B cell (primary cell): ENCODE results near the gene CAMK2D. TPM values are rescaled to one million over a fixed set of nuclear protein-coding genes. Genes with fewer than 3 reads are reported as not detected.

Experiments used
- ATAC-seq: fragments of 200-7000 bp; cut with Tn5 transposase; one replicate; pipeline ENCODE4 v1.10.0; 2021; ENCODE audit warnings: low read depth, mild to moderate bottlenecking, moderate number of reproducible peaks, moderate library complexity
- CTCF ChIA-PET: fragments of 350-600 bp; sonication (Branson Sonifier 250); formaldehyde crosslinking; loops from one replicate; lab custom pipeline; 2021; ENCODE audit warnings: antibody characterized with exemption, inconsistent platforms; lab: Charles Lee
- POLR2A ChIA-PET: fragments of 350-600 bp; sonication (Branson Sonifier 250); formaldehyde crosslinking; loops from one replicate; lab custom pipeline; 2021; ENCODE audit warnings: antibody characterized with exemption; lab: Charles Lee
- DNase-seq: peaks from one replicate; pipeline ENCODE4 v3.0.0; 2013
- H2AFZ ChIP-seq: 2 replicates; pipeline ENCODE4 v1.6.1; 2012; ENCODE audit warnings: mild to moderate bottlenecking, low read depth, low read length; ENCODE audit not compliant: insufficient read depth, poor library complexity, severe bottlenecking
- H3K27ac ChIP-seq, 2 donors: 1 replicate in 1 of 2; 2 replicates in 1 of 2; pipeline ENCODE4 v1.5.1; 2012 to 2013; ENCODE audit warnings: low read length in 2 of 2, mild to moderate bottlenecking in 2 of 2, moderate library complexity in 1 of 2
- H3K27me3 ChIP-seq, 4 experiments: fragments of 200-600 bp in 1 of 4; sonication (generic) in 1 of 4; replicated peaks in 1 of 4; 1 replicate in 2 of 4; 2 replicates in 2 of 4; pipeline versions ENCODE4 v1.6.1 to v1.7.0; 2013 to 2016; ENCODE audit warnings: low read length in 3 of 4, mild to moderate bottlenecking in 2 of 4, mixed read lengths in 1 of 4, moderate library complexity in 1 of 4; ENCODE audit not compliant: insufficient read depth in 4 of 4, control insufficient read depth in 3 of 4; ENCODE audit errors: control extremely low read depth in 1 of 4
- H3K36me3 ChIP-seq, 2 experiments: replicated peaks in 1 of 2; 1 replicate in 1 of 2; 2 replicates in 1 of 2; pipeline versions ENCODE4 v1.6.1 to v1.7.1; 2013; ENCODE audit warnings: low read length in 1 of 2; ENCODE audit not compliant: insufficient read depth in 2 of 2, control insufficient read depth in 1 of 2; ENCODE audit errors: control extremely low read depth in 1 of 2, extremely low read depth in 1 of 2
- H3K4me1 ChIP-seq, 2 donors: fragments of 200-600 bp in 1 of 2; sonication (generic) in 1 of 2; 1 replicate in 1 of 2; 2 replicates in 1 of 2; pipeline versions ENCODE4 v1.5.1 to v1.6.1; 2013 to 2017; ENCODE audit warnings: low read length in 2 of 2; ENCODE audit not compliant: control insufficient read depth in 2 of 2, insufficient read depth in 2 of 2
- H3K4me2 ChIP-seq: replicated peaks from 2 replicates; pipeline ENCODE3; 2012; ENCODE audit warnings: mild to moderate bottlenecking, low read depth, low read length; ENCODE audit not compliant: poor library complexity, severe bottlenecking
- H3K4me3 ChIP-seq, 5 experiments: fragments of 200-600 bp in 1 of 5; sonication (generic) in 1 of 5; 1 replicate in 3 of 5; 2 replicates in 2 of 5; pipeline versions ENCODE4 v1.5.1 to v1.7.0; 2011 to 2016; ENCODE audit warnings: low read length in 4 of 5, mild to moderate bottlenecking in 4 of 5, low read depth in 2 of 5, control low read depth in 1 of 5, moderate library complexity in 1 of 5; ENCODE audit not compliant: insufficient read depth in 1 of 5; ENCODE audit errors: control extremely low read depth in 1 of 5, extremely low read depth in 1 of 5
- H3K79me2 ChIP-seq: fragments of 200-600 bp; sonication (generic); one replicate; pipeline ENCODE4 v1.6.0; 2016; ENCODE audit warnings: low read length; ENCODE audit not compliant: control insufficient read depth, insufficient read depth
- H3K9ac ChIP-seq: fragments of 200-600 bp; sonication (generic); 2 replicates; pipeline ENCODE4 v1.6.1; 2017; ENCODE audit warnings: mild to moderate bottlenecking, low read length, moderate library complexity
- H3K9me3 ChIP-seq, 3 donors: one replicate each; pipeline versions ENCODE4 v1.6.1 to v1.7.1; 2013; ENCODE audit warnings: low read length in 2 of 3; ENCODE audit not compliant: control insufficient read depth in 2 of 3, insufficient read depth in 1 of 3; ENCODE audit errors: control extremely low read depth in 1 of 3
- H4K20me1 ChIP-seq: 2 replicates; pipeline ENCODE4 v1.6.0; 2012; ENCODE audit warnings: mild to moderate bottlenecking, low read length; ENCODE audit not compliant: insufficient read depth, control insufficient read depth, poor library complexity, severe bottlenecking
- H3K27ac Mint-ChIP-seq: one replicate; pipeline ENCODE4 v1.8.0; 2021; ENCODE audit warnings: mixed read lengths
- H3K27me3 Mint-ChIP-seq: one replicate; pipeline ENCODE4 v1.8.0; 2021; ENCODE audit warnings: mixed read lengths
- H3K4me1 Mint-ChIP-seq: one replicate; pipeline ENCODE4 v1.8.0; 2021; ENCODE audit warnings: mixed read lengths
- H3K4me3 Mint-ChIP-seq: one replicate; pipeline ENCODE4 v1.8.0; 2021; ENCODE audit warnings: mixed read lengths
- H3K9me3 Mint-ChIP-seq: one replicate; pipeline ENCODE4 v1.8.0; 2022; ENCODE audit warnings: mixed read lengths; ENCODE audit not compliant: insufficient read depth
- EZH2 ChIP-seq: IDR thresholded peaks from 2 replicates; pipeline ENCODE4 v1.6.1; 2012; ENCODE audit warnings: borderline replicate concordance, low read depth, mild to moderate bottlenecking, moderate library complexity, low read length; ENCODE audit not compliant: insufficient read depth, poor library complexity, severe bottlenecking
- WGBS: methylation state at CpG from one replicate; pipeline ENCODE4 v1.1.5; 2013; ENCODE audit warnings: missing lambda C conversion rate; ENCODE audit not compliant: insufficient coverage; 5-methylcytosine and 5-hydroxymethylcytosine counted together
- intact Hi-C: fragments of 100-400 bp; cut with micrococcal nuclease; formaldehyde crosslinking; loops from one replicate; pipeline ENCODE4 v1.10.0; 2022
- polyA plus RNA-seq: library from polyadenylated mRNA; depleted of rRNA; stranded (reverse); fragments of >200 nt; gene quantifications from 2 replicates; pipeline ENCODE4 v1.2.3, GENCODE V29; 2012
- total RNA-seq, 2 donors: library from RNA; stranded (reverse); fragments of 120-200 nt in 1 of 2; gene quantifications; 1 replicate in 1 of 2; 2 replicates in 1 of 2; pipeline versions ENCODE4 v1.2.3 to v1.2.4, GENCODE V29; 2013 to 2022
- TF ChIP-seq, protein P1 (sequence below): fragments of 200-600 bp; IDR thresholded peaks from one replicate; pipeline ENCODE4 v1.8.0; 2022; ENCODE audit warnings: antibody characterized with exemption, mild to moderate bottlenecking

The CAMK2D gene
- total and polyA plus RNA-seq, 2 donors (not counting 1 experiment from before 2014, with no cell fraction given) = 26.3 to 57.0 TPM

GRCh38 chr4:113593400-113594230 lies 167.9 kb downstream of the CAMK2D start:
- Mint-ChIP-seq H3K27me3 (no peaks in the 10 kb centered on the region), H3K9me3 (no peaks in the 10 kb centered on the region), H3K4me1 (peaks cover 71% of the 10 kb centered on the region), H3K4me3 (peak overlapping the region; percentile 53), H3K27ac (peak overlapping the region; percentile 88)
- Histone ChIP-seq H4K20me1 (no peaks in the 10 kb centered on the region), H3K9ac (peak overlapping the region; percentile 29), H3K4me2 (peak overlapping the region; percentile 52), H3K79me2 (peaks cover 63% of the 10 kb centered on the region), H3K27me3 (no peaks in the 10 kb centered on the region), H3K4me3 (no peak overlapping the region), H3K27ac (peak overlapping the region; percentile 75 to 85), H3K9me3 (no peaks in the 10 kb centered on the region), H3K36me3 (peaks cover 0 to 7% of the 10 kb centered on the region in 2 experiments), H2AFZ (peak overlapping the region; percentile 4), H3K4me1 (peaks cover 44 to 55% of the 10 kb centered on the region in 2 donors)
- ChIA-PET POLR2A (interaction anchor here (0.6 to 1.3 kb wide), 4 partner anchors 9 to 167 kb away, joined by 3 to 9 read pairs (median 4); no protein-coding TSS in a partner anchor), CTCF (interaction anchor here (0.8 to 2.0 kb wide), 4 partner anchors 16 to 90 kb away, joined by 3 to 6 read pairs (median 4); no protein-coding TSS in a partner anchor)
- 0% methylated on average over 1 of the region's 1 CpG for WGBS
- intact Hi-C loops = loop anchor here (1.0 to 5.0 kb wide), 4 partner anchors 9 to 46 kb away; no protein-coding TSS in a partner anchor
- peak; percentile 82 for ATAC-seq
- no peak for TF ChIP-seq EZH2
- TF ChIP-seq, protein P1, sequence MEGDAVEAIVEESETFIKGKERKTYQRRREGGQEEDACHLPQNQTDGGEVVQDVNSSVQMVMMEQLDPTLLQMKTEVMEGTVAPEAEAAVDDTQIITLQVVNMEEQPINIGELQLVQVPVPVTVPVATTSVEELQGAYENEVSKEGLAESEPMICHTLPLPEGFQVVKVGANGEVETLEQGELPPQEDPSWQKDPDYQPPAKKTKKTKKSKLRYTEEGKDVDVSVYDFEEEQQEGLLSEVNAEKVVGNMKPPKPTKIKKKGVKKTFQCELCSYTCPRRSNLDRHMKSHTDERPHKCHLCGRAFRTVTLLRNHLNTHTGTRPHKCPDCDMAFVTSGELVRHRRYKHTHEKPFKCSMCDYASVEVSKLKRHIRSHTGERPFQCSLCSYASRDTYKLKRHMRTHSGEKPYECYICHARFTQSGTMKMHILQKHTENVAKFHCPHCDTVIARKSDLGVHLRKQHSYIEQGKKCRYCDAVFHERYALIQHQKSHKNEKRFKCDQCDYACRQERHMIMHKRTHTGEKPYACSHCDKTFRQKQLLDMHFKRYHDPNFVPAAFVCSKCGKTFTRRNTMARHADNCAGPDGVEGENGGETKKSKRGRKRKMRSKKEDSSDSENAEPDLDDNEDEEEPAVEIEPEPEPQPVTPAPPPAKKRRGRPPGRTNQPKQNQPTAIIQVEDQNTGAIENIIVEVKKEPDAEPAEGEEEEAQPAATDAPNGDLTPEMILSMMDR = no peak
- DNase-seq = peak; percentile 57

DNA sequence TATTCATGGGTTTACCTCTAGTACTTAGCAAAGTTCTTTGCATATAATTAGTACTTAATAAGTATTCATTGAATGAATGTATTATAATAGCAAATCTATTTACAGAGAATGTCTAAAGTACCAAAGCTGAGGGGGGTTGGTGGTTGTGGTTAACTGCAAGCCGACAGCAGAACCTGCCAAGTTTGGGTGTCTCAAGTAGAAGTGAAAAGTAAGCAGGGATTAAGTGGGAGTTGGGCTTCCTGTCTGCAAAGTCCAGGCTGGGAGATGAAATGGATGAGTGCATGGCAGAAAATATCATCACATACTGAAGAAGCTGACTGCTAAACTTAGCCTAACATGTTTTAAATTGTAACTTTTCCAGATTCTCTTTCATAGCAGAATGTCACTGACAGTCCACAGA lies 169.6 kb downstream of the CAMK2D start:
- POLR2A ChIA-PET = interaction anchor here (0.6 to 0.7 kb wide), 2 partner anchors 13 to 26 kb away, joined by 3 read pairs; no protein-coding TSS in a partner anchor

More for the DNA sequence above, 169.6 kb downstream of the CAMK2D start:
- peaks cover 62% of the 10 kb centered on the region for H3K79me2 ChIP-seq
- TF ChIP-seq, protein P1 = no peak
- no peak for TF ChIP-seq EZH2
- no peak overlapping the region for H3K4me2 ChIP-seq
- intact Hi-C loops = loop anchor here (2.0 to 5.0 kb wide), 3 partner anchors 15 to 45 kb away; no protein-coding TSS in a partner anchor
- H3K9me3 ChIP-seq = no peaks in the 10 kb centered on the region
- DNase-seq = no peak
- H4K20me1 ChIP-seq = no peaks in the 10 kb centered on the region
- H3K4me1 Mint-ChIP-seq = peaks cover 60% of the 10 kb centered on the region
- peaks cover 44 to 53% of the 10 kb centered on the region in 2 donors for H3K4me1 ChIP-seq
- peak overlapping the region in 1 of 2 donors; percentile 17 for H3K27ac ChIP-seq
- H3K36me3 ChIP-seq = peaks cover 0 to 7% of the 10 kb centered on the region in 2 experiments
- H3K9me3 Mint-ChIP-seq = no peaks in the 10 kb centered on the region
- peak overlapping the region; percentile 83 for H3K27ac Mint-ChIP-seq
- 10% methylated on average over 1 of the region's 1 CpG for WGBS
- no peak for ATAC-seq
- no peaks in the 10 kb centered on the region for H3K27me3 Mint-ChIP-seq
- H2AFZ ChIP-seq = no peak overlapping the region
- CTCF ChIA-PET = interaction anchor here (0.6 to 2.0 kb wide), 5 partner anchors 14 to 93 kb away, joined by 3 to 6 read pairs (median 3); no protein-coding TSS in a partner anchor
- peak overlapping the region; percentile 46 for H3K4me3 Mint-ChIP-seq
- no peaks in the 10 kb centered on the region for H3K27me3 ChIP-seq
- no peak overlapping the region for H3K9ac ChIP-seq
- no peak overlapping the region for H3K4me3 ChIP-seq
